Gastrocnemius medialis (tissue), 4 donors: ENCODE data around the gene PTGR2.

Experiments
- POLR2A ChIP-seq, 2 donors: fragments of 450-650 bp; IDR thresholded peaks; one replicate each; pipeline ENCODE4 v1.6.1; 2017; ENCODE audit warnings: antibody characterized with exemption in 2 of 2, mild to moderate bottlenecking in 2 of 2, moderate library complexity in 2 of 2
- TF ChIP-seq, protein P1 (sequence below), 5 experiments: fragments of 450-650 bp in 3 of 5; fragments of 200-600 bp in 2 of 5; sonication (generic) in 2 of 5; IDR thresholded peaks in 4 of 5; conservative IDR thresholded peaks in 1 of 5; 1 replicate in 4 of 5; 2 replicates in 1 of 5; pipeline ENCODE4 v1.5.1; 2016 to 2019; ENCODE audit warnings: antibody characterized with exemption in 5 of 5, mild to moderate bottlenecking in 3 of 5, moderate library complexity in 3 of 5

GRCh38 chr14:73888460-73888725 is 36.8 kb downstream of the PTGR2 start:
- TF ChIP-seq, protein P1, sequence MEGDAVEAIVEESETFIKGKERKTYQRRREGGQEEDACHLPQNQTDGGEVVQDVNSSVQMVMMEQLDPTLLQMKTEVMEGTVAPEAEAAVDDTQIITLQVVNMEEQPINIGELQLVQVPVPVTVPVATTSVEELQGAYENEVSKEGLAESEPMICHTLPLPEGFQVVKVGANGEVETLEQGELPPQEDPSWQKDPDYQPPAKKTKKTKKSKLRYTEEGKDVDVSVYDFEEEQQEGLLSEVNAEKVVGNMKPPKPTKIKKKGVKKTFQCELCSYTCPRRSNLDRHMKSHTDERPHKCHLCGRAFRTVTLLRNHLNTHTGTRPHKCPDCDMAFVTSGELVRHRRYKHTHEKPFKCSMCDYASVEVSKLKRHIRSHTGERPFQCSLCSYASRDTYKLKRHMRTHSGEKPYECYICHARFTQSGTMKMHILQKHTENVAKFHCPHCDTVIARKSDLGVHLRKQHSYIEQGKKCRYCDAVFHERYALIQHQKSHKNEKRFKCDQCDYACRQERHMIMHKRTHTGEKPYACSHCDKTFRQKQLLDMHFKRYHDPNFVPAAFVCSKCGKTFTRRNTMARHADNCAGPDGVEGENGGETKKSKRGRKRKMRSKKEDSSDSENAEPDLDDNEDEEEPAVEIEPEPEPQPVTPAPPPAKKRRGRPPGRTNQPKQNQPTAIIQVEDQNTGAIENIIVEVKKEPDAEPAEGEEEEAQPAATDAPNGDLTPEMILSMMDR (IDR thresholded peaks at IDR 0.05 in 4 of 5, conservative IDR thresholded peaks at IDR 0.05 in 1 of 5) = no peak
- no peak for TF ChIP-seq POLR2A (IDR thresholded peaks at IDR 0.05)
